H9 (cell line): ENCODE data around the gene ERFL. TPM values are rescaled to one million over a fixed set of nuclear protein-coding genes. Genes with fewer than 3 reads are reported as not detected.
A peak's percentile ranks its signal among the peaks of the same experiment; 100 is the strongest.

Source experiments
- DNase-seq: peaks from one replicate; pipeline ENCODE4 v3.0.0-alpha.2; 2017
- H2AFZ ChIP-seq: one replicate; pipeline ENCODE4 v1.6.1; 2013; ENCODE audit warnings: mild to moderate bottlenecking, low read length, control low read depth, moderate library complexity
- H2AK5ac ChIP-seq: 2 replicates; pipeline ENCODE4 v1.6.1; 2013; ENCODE audit warnings: low read length, control low read depth, mixed read lengths; ENCODE audit not compliant: insufficient read length
- H2BK120ac ChIP-seq: one replicate; pipeline ENCODE4 v1.6.1; 2013; ENCODE audit warnings: low read depth, mild to moderate bottlenecking, low read length, control low read depth, inconsistent platforms; ENCODE audit not compliant: poor library complexity, severe bottlenecking
- H2BK12ac ChIP-seq: 2 replicates; pipeline ENCODE4 v1.6.1; 2013; ENCODE audit warnings: low read length, control low read depth, mixed read lengths, low read depth; ENCODE audit not compliant: insufficient read length
- H2BK15ac ChIP-seq: 2 replicates; pipeline ENCODE4 v1.6.1; 2013; ENCODE audit warnings: low read depth, low read length, control low read depth
- H2BK20ac ChIP-seq: one replicate; pipeline ENCODE4 v1.6.1; 2013; ENCODE audit warnings: low read depth, mild to moderate bottlenecking, low read length, control low read depth, inconsistent platforms; ENCODE audit not compliant: poor library complexity, severe bottlenecking
- H2BK5ac ChIP-seq: 2 replicates; pipeline ENCODE4 v1.6.1; 2013; ENCODE audit warnings: low read length, control low read depth, mixed read lengths; ENCODE audit not compliant: insufficient read length
- H3K14ac ChIP-seq: 2 replicates; pipeline ENCODE4 v1.6.1; 2013; ENCODE audit warnings: low read length, control low read depth; ENCODE audit not compliant: insufficient read depth
- H3K18ac ChIP-seq: 2 replicates; pipeline ENCODE4 v1.6.1; 2013; ENCODE audit warnings: low read depth, mild to moderate bottlenecking, mixed read lengths, low read length, control low read depth; ENCODE audit not compliant: insufficient read length
- H3K23ac ChIP-seq: 2 replicates; pipeline ENCODE4 v1.6.1; 2013; ENCODE audit warnings: low read length, control low read depth, mixed read lengths, low read depth; ENCODE audit not compliant: insufficient read length
- H3K23me2 ChIP-seq: 2 replicates; pipeline ENCODE4 v1.6.1; 2013; ENCODE audit warnings: low read depth, mild to moderate bottlenecking, mixed read lengths, low read length, control low read depth; ENCODE audit not compliant: insufficient read length, poor library complexity, severe bottlenecking
- H3K27ac ChIP-seq: 2 replicates; pipeline ENCODE4 v1.5.1; 2013; ENCODE audit warnings: low read length, control low read depth, mixed read lengths, low read depth; ENCODE audit not compliant: insufficient read length
- H3K27me3 ChIP-seq: 2 replicates; pipeline ENCODE4 v1.6.1; 2013; ENCODE audit warnings: low read length, control low read depth, inconsistent platforms; ENCODE audit not compliant: insufficient read depth
- H3K4ac ChIP-seq: 2 replicates; pipeline ENCODE4 v1.6.1; 2013; ENCODE audit warnings: low read depth, mild to moderate bottlenecking, control low read depth, inconsistent platforms, low read length, moderate library complexity
- H3K4me1 ChIP-seq: 2 replicates; pipeline ENCODE4 v1.6.1; 2013; ENCODE audit warnings: low read length, control low read depth, inconsistent platforms; ENCODE audit not compliant: insufficient read depth
- H3K4me2 ChIP-seq: 2 replicates; pipeline ENCODE4 v1.6.1; 2013; ENCODE audit warnings: low read length, control low read depth, mixed read lengths; ENCODE audit not compliant: insufficient read length, insufficient read depth
- H3K56ac ChIP-seq: 2 replicates; pipeline ENCODE4 v1.6.1; 2013; ENCODE audit warnings: low read depth, mild to moderate bottlenecking, mixed read lengths, low read length, control low read depth; ENCODE audit not compliant: insufficient read length
- H3K79me1 ChIP-seq: 2 replicates; pipeline ENCODE4 v1.6.1; 2013; ENCODE audit warnings: low read depth, mild to moderate bottlenecking, moderate library complexity, low read length, control low read depth, inconsistent platforms; ENCODE audit not compliant: insufficient read depth, poor library complexity, severe bottlenecking
- H3K79me2 ChIP-seq: 2 replicates; pipeline ENCODE4 v1.6.1; 2013; ENCODE audit warnings: low read length, control low read depth, inconsistent platforms; ENCODE audit not compliant: insufficient read depth
- H3K9ac ChIP-seq: 2 replicates; pipeline ENCODE4 v1.6.1; 2013; ENCODE audit warnings: low read length, control low read depth, mixed read lengths; ENCODE audit not compliant: insufficient read length; ENCODE audit errors: extremely low read depth
- H3K9me3 ChIP-seq: one replicate; pipeline ENCODE4 v1.6.1; 2013; ENCODE audit warnings: low read depth, low read length, inconsistent platforms; ENCODE audit not compliant: control insufficient read depth
- H3T11ph ChIP-seq: one replicate; pipeline ENCODE4 v1.6.1; 2013; ENCODE audit warnings: mild to moderate bottlenecking, low read length, control low read depth, inconsistent platforms
- H4K20me1 ChIP-seq: one replicate; pipeline ENCODE4 v1.6.1; 2013; ENCODE audit not compliant: control insufficient read depth, insufficient read length, insufficient read depth
- H4K5ac ChIP-seq: 2 replicates; pipeline ENCODE4 v1.6.1; 2013; ENCODE audit warnings: low read depth, mild to moderate bottlenecking, mixed read lengths, low read length, control low read depth; ENCODE audit not compliant: insufficient read length
- H4K8ac ChIP-seq: replicated peaks from 2 replicates; pipeline ENCODE4 v1.6.1; 2013; ENCODE audit warnings: low read length, control low read depth, mixed read lengths, low read depth; ENCODE audit not compliant: insufficient read length
- H4K91ac ChIP-seq: 2 replicates; pipeline ENCODE4 v1.6.1; 2013; ENCODE audit warnings: low read depth, mild to moderate bottlenecking, moderate library complexity, mixed read lengths, low read length, control low read depth; ENCODE audit not compliant: insufficient read length
- H3K27ac Mint-ChIP-seq, 3 experiments: 2 replicates in 2 of 3; 3 replicates in 1 of 3; pipeline ENCODE4 v1.8.0; 2020 to 2021; ENCODE audit warnings: mixed read lengths in 3 of 3, mild to moderate bottlenecking in 1 of 3, moderate library complexity in 1 of 3
- H3K27me3 Mint-ChIP-seq: 2 replicates; pipeline ENCODE4 v1.8.0; 2021; ENCODE audit warnings: low read depth, mild to moderate bottlenecking, moderate library complexity, mixed read lengths
- H3K36me3 Mint-ChIP-seq, 3 experiments: 2 replicates in 2 of 3; 3 replicates in 1 of 3; pipeline ENCODE4 v1.8.0; 2020 to 2021; ENCODE audit warnings: low read depth in 3 of 3, mixed read lengths in 3 of 3; ENCODE audit not compliant: insufficient read depth in 1 of 3
- H3K4me1 Mint-ChIP-seq, 2 experiments: 2 replicates each; pipeline ENCODE4 v1.8.0; 2020; ENCODE audit warnings: mixed read lengths in 2 of 2
- H3K4me3 Mint-ChIP-seq, 2 experiments: 2 replicates in 1 of 2; 3 replicates in 1 of 2; pipeline ENCODE4 v1.8.0; 2020 to 2021; ENCODE audit warnings: mild to moderate bottlenecking in 2 of 2, mixed read lengths in 2 of 2, moderate library complexity in 1 of 2
- H3K9me3 Mint-ChIP-seq, 2 experiments: 2 replicates in 1 of 2; 3 replicates in 1 of 2; pipeline ENCODE4 v1.8.0; 2020; ENCODE audit warnings: mild to moderate bottlenecking in 2 of 2, mixed read lengths in 2 of 2, moderate library complexity in 1 of 2
- CTCF ChIP-seq: fragments of 200-600 bp; sonication (generic); conservative IDR thresholded peaks from 3 replicates; pipeline ENCODE4 v1.8.0; 2021; ENCODE audit warnings: antibody characterized with exemption, mild to moderate bottlenecking
- WGBS: extraction: QIAGEN DNeasy Blood & Tissue Kit; methylation state at CpG from one replicate; pipeline ENCODE4 v1.1.7; 2013; ENCODE audit warnings: missing lambda C conversion rate, low lambda C conversion rate, mixed read lengths; ENCODE audit not compliant: insufficient read length; ENCODE audit errors: extremely low coverage; 5-methylcytosine and 5-hydroxymethylcytosine counted together
- total RNA-seq: library from RNA; stranded (reverse); gene quantifications from 2 replicates; pipeline ENCODE4 v1.2.1, GENCODE V29; 2021

The ERFL gene
- total RNA-seq, 1 experiment from 2014 or later: 0.22 TPM

GRCh38 chr19:41883821-41884733 is 44.2 kb downstream of the ERFL start:
- Histone ChIP-seq H2AK5ac (no peak overlapping the region), H4K8ac (no peak overlapping the region), H4K5ac (no peak overlapping the region), H3K14ac (no peak overlapping the region; the same call in 1 of the 2 replicates), H2BK5ac (no peak overlapping the region), H3K4me2 (peak overlapping the region; percentile 98), H3K9ac (peak overlapping the region; percentile 92), H3K79me2 (no peaks in the 10 kb centered on the region), H3K23me2 (peaks cover 20% of the 10 kb centered on the region), H4K91ac (no peak overlapping the region), H3K9me3 (no peaks in the 10 kb centered on the region), H2BK12ac (no peak overlapping the region), H3K18ac (no peak overlapping the region), H3K79me1 (no peaks in the 10 kb centered on the region), H2BK120ac (no peak overlapping the region), H4K20me1 (no peaks in the 10 kb centered on the region), H3K4me1 (peaks cover 8% of the 10 kb centered on the region), H3K27me3 (no peaks in the 10 kb centered on the region; the same call in 1 of the 2 replicates), H2BK15ac (no peak overlapping the region), H3K56ac (no peak overlapping the region), H3T11ph (no peak overlapping the region), H3K23ac (no peak overlapping the region), H3K27ac (no peak overlapping the region), H2AFZ (no peak overlapping the region), H3K4ac (no peak overlapping the region), H2BK20ac (no peak overlapping the region)
- no CpG with 5 or more reads among the region's 66 CpGs for WGBS
- no peak for TF ChIP-seq CTCF
- peak overlapping the region; percentile 84 to 94 for H3K4me3 Mint-ChIP-seq
- H3K27ac Mint-ChIP-seq: peak overlapping the region in 2 of 3 experiments; percentile 29 to 83; a peak in 4 of 7 replicates
- peak; percentile 97 for DNase-seq
- peaks cover 0 to 1% (median 0%) of the 10 kb centered on the region in 3 experiments; a peak in 3 of 7 replicates for H3K36me3 Mint-ChIP-seq
- peaks cover 34% of the 10 kb centered on the region for H3K27me3 Mint-ChIP-seq
- H3K4me1 Mint-ChIP-seq: peaks cover 27 to 50% of the 10 kb centered on the region in 2 experiments
- no peaks in the 10 kb centered on the region; a peak in 1 of 5 replicates for H3K9me3 Mint-ChIP-seq
